Osteocyte (in vitro differentiated cells): Measurements from ENCODE around the gene SPATA6. TPM values are rescaled to one million over a fixed set of nuclear protein-coding genes. Genes with fewer than 3 reads are reported as not detected.

Source experiments
- DNase-seq: peaks from one replicate; pipeline ENCODE4 v3.0.0; 2021; ENCODE audit warnings: mixed read lengths; ENCODE audit not compliant: unreplicated experiment; ENCODE audit errors: extremely low spot score
- H3K27ac Mint-ChIP-seq: one replicate; pipeline ENCODE4 v1.8.0; 2021; ENCODE audit warnings: mild to moderate bottlenecking, mixed read lengths; ENCODE audit not compliant: unreplicated experiment
- H3K27me3 Mint-ChIP-seq: one replicate; pipeline ENCODE4 v1.8.0; 2021; ENCODE audit warnings: mixed read lengths; ENCODE audit not compliant: unreplicated experiment
- H3K36me3 Mint-ChIP-seq: one replicate; pipeline ENCODE4 v1.8.0; 2021; ENCODE audit warnings: mixed read lengths; ENCODE audit not compliant: unreplicated experiment
- H3K4me1 Mint-ChIP-seq: one replicate; pipeline ENCODE4 v1.8.0; 2021; ENCODE audit warnings: mixed read lengths; ENCODE audit not compliant: unreplicated experiment
- H3K4me3 Mint-ChIP-seq: one replicate; pipeline ENCODE4 v1.8.0; 2021; ENCODE audit warnings: mild to moderate bottlenecking, moderate library complexity, mixed read lengths; ENCODE audit not compliant: unreplicated experiment
- H3K9me3 Mint-ChIP-seq: one replicate; pipeline ENCODE4 v1.8.0; 2021; ENCODE audit warnings: mixed read lengths; ENCODE audit not compliant: unreplicated experiment
- CTCF ChIP-seq: fragments of 200-600 bp; sonication (generic); IDR thresholded peaks from 2 replicates; pipeline ENCODE4 v1.5.0; 2021; ENCODE audit warnings: antibody characterized with exemption, mild to moderate bottlenecking, moderate library complexity
- total RNA-seq: library from RNA; stranded (reverse); gene quantifications from 2 replicates; pipeline ENCODE4 v1.2.1, GENCODE V29; 2021

The SPATA6 gene
- total RNA-seq, 1 donor from 2014 or later = 9.9 TPM

DNA sequence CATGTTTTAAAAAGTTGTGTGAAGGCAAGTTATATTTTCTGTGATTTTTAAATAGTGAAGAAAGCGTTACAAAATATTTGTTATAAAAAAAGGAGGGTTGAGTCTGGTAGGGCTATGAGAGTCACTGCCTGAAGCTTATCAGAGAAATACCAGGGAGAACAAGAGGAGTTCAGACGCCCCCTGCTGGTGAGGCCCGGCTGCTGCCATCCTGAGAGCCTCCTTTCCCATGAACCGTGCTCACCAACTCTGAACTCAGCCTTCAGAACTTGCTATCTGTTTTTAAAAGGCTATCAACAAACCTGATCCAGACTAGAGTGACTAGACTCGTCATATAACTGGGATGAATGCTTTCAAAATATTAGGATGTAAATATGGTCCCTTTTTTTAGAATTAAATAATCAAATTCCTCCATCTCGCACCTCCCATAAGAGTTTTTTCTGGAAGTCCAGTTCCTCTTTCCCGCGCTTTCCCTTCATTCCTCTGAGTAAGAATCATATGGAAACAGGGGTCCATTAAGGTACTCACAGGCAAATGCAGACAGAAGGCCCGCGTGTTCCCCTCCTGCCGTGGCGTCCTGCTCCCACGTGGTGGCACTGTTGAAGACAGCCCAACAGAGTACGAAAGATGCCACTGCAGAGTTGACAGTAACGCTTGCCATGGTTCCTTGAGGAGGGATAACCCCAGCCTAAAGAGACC lies 26.2 kb upstream of the SPATA6 start:
- Mint-ChIP-seq H3K27me3 (no peaks in the 10 kb centered on the region), H3K4me3 (no peak overlapping the region), H3K9me3 (no peaks in the 10 kb centered on the region), H3K4me1 (peaks cover 28% of the 10 kb centered on the region), H3K27ac (no peak overlapping the region), H3K36me3 (no peaks in the 10 kb centered on the region)
- peak; percentile 95 for TF ChIP-seq CTCF
- DNase-seq = peak; percentile 89

DNA sequence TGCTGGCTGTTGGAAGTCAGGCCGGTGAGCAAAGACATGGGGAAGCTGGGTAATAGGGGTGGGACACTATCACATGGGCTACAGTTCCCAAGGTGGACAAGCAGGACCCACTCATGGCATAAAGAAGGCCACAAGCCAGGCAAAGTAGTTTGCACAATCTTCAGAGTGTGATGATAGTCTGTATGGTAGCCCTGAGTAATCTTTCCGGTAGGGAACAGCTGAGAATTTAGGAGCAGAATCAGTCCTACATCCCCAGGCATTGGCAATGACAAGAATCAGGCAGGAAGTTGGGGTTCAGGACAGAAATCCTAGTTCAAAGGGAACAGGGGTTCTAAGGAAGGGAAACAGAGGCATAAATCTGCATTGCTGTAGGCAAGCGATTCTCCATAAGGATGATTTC lies 23.9 kb upstream of the SPATA6 start:
- Mint-ChIP-seq H3K27ac (peak overlapping the region; percentile 50), H3K4me1 (peaks cover 38% of the 10 kb centered on the region), H3K27me3 (no peaks in the 10 kb centered on the region), H3K9me3 (no peaks in the 10 kb centered on the region), H3K4me3 (no peak overlapping the region), H3K36me3 (no peaks in the 10 kb centered on the region)
- TF ChIP-seq CTCF = no peak
- DNase-seq = no peak

GRCh38 chr1:48495166-48495565 lies 23.2 kb upstream of the SPATA6 start:
- TF ChIP-seq CTCF = no peak
- DNase-seq = no peak
- Mint-ChIP-seq H3K4me1 (peaks cover 38% of the 10 kb centered on the region), H3K27ac (peak overlapping the region; percentile 84), H3K9me3 (no peaks in the 10 kb centered on the region), H3K27me3 (peaks cover 3% of the 10 kb centered on the region), H3K36me3 (no peaks in the 10 kb centered on the region), H3K4me3 (no peak overlapping the region)

DNA sequence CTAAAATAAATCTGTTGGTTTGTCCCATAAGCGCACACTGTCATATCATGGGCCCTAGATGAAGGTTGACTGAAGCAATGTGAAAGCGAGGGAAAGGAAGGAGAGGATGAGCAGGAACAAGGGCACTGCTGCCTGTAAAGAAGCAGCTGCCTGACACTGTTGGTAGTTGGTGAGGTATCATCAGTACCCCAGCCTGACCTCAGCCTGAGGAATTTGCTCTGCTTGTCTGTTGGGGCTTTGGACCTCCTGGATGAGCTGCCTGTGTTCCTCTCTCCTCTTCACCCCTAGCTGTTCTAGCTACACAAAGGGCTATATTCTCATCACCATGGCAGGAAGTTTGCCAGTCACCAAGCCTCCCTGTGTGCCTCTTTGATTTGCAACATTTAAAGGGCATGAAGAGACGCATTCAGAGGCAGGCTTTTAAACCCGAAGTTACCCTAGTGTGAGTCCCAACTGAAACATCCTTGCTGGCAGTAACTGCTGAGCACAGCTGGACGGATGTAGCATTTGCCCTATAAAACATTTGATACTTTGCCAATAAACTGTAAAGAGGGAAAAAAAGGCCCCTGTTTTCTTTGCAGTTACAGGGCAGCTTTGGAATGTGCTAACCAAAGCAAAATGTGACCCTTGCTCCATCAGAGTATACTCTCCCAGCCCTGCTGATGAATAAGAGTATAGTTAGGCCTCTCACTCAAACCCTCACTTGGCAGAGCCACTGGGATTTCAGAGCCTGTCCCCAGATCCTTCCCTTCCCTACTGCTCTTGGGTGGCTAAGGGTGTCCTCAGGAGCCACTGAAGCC lies 22.2 kb upstream of the SPATA6 start:
- DNase-seq = no peak
- no peaks in the 10 kb centered on the region for H3K36me3 Mint-ChIP-seq
- H3K9me3 Mint-ChIP-seq = no peaks in the 10 kb centered on the region
- H3K4me1 Mint-ChIP-seq = peaks cover 38% of the 10 kb centered on the region
- H3K27ac Mint-ChIP-seq = peak overlapping the region; percentile 84
- peak overlapping the region; percentile 20 for H3K4me3 Mint-ChIP-seq
- TF ChIP-seq CTCF = no peak
- H3K27me3 Mint-ChIP-seq = peaks cover 3% of the 10 kb centered on the region

DNA sequence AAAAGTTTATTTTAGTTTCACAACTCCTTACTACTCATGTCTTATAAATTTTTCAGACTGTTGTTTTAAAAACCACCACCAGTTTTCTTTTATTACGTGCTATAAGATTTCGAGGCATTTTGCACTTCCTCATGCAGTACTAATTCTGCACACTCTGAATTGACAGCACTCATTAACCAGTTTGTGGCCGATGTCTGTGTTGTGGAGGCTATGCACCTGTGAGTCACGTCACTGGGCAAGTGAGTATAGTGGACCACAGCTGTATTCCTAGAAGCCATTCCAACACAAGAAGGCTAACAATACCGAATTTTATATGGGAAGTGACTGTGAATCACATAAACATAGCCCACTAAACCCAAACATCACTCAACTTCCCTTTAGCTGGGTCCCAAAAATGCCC lies 21.0 kb upstream of the SPATA6 start:
- Mint-ChIP-seq H3K4me3 (no peak overlapping the region), H3K27ac (no peak overlapping the region), H3K36me3 (no peaks in the 10 kb centered on the region), H3K4me1 (peaks cover 34% of the 10 kb centered on the region), H3K27me3 (peaks cover 3% of the 10 kb centered on the region), H3K9me3 (no peaks in the 10 kb centered on the region)
- TF ChIP-seq CTCF = no peak
- no peak for DNase-seq
